ENCODE results near the gene MAP3K9.

MAP3K9 gene

DNA sequence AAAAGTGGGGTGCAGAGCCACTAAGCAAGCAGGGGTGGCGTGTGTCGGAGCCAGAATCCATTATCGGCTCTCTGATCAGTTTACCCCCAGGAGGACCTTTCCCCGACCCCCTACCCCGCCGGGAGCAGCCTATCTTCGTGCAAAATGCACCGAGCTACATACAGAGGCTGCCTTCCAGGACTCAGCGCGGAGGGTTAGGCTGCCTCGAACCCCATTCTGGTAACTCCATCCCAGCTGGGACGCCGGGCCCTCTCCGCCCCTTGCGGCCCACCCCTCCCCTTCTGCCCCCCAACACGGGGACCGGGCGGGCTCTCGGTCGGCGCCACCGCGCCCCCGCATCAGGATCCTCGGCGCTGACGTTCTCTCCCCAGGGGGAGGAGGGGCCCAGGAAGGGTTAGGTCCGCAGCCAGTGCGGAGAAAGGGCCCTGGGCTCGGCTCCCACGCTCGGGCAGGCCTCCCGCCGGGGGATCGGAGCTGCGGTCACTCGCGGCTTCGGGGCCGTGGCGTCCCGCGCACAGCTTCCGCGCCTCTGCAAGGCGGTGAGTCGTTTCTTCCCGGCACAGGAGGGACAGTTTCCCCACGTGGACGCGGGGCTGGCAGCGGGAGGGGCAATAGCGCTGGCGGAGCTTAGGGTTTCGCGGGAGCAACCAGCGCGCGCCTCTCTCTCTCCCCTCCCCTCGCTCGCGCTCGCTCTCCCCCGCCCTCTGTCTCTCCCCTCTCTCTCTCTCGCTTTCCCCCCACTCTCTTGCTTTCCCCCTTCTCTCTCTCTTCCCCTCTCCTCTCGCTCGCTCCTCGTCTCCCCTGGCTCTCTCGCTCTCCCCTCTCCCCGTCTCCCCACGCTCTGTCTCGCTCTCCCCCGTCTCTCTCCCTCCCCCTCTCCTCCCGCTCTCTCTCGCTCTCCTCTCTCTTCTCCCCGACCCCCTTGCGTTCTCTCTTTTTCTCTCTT, 12.5 kb upstream of the MAP3K9 start:
- peak; percentile 39 to 50 for DNase-seq (ENCODE audit: low read depth in 2 of 2)

- DNase-seq (ENCODE audit: low read depth in 2 of 2) = no peak
These were observed 7.2 kb upstream of the MAP3K9 start for GRCh38 chr14:70816525-70816924.

DNA sequence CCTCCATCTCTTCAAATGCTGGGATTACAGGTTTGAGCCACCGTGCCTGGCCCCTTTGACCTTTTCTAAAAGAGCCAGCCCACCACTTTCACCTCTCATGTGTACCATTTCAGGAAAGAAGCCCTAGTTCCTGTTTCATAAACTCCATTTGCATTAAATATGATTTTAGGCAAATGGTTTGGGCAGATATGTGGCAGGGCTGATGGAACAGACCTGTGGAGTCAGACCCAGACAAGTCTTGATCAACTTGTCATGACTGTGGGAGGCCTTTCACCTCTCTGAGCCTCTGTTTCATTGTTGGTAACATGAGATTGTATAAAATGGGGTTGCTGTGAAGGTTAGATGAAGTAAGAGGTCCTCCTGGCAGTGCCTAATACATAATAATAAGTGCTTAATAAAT, 5.2 kb upstream of the MAP3K9 start:
- DNase-seq (ENCODE audit: low read depth in 2 of 2) = no peak

GRCh38 chr14:70812124-70812818, 3.0 kb upstream of the MAP3K9 start:
- no peak for DNase-seq (ENCODE audit: low read depth in 2 of 2)

DNA sequence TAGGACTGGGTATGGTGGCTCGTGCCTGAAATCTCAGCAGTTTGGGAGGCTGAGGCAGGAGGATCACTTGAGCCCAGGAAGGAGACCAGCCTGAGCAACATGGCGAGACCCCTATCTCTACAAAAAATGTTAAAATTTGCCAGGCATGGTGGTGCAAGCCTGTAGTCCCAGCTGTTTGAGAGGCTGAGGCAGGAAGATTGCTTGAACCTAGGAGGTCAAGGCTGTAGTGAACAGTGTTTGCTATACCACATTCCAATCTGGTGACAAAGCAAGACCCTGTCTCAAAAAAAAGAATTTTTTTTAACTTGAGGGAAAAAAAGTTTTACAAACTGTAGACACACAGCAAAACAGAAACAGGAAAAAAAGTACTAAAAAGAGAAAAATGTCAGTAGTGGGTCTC, 2.3 kb upstream of the MAP3K9 start:
- no peak for DNase-seq (ENCODE audit: low read depth in 2 of 2)

- DNase-seq (ENCODE audit: low read depth in 2 of 2) = no peak
These were observed 1.7 kb upstream of the MAP3K9 start for GRCh38 chr14:70811050-70811449.

- no peak for DNase-seq (ENCODE audit: low read depth in 2 of 2)
These were observed 1.3 kb upstream of the MAP3K9 start for GRCh38 chr14:70810621-70811020.

- DNase-seq (ENCODE audit: low read depth in 2 of 2) = peak; percentile 12 to 27
These were observed 693 bp downstream of the MAP3K9 start for GRCh38 chr14:70808416-70809224.

- DNase-seq (ENCODE audit: low read depth in 2 of 2) = peak; percentile 23 to 41
These were observed 1.4 kb downstream of the MAP3K9 start for GRCh38 chr14:70807898-70808415.

- no peak for DNase-seq (ENCODE audit: low read depth in 2 of 2)
These were observed 4.7 kb downstream of the MAP3K9 start for GRCh38 chr14:70804556-70805162.

DNA sequence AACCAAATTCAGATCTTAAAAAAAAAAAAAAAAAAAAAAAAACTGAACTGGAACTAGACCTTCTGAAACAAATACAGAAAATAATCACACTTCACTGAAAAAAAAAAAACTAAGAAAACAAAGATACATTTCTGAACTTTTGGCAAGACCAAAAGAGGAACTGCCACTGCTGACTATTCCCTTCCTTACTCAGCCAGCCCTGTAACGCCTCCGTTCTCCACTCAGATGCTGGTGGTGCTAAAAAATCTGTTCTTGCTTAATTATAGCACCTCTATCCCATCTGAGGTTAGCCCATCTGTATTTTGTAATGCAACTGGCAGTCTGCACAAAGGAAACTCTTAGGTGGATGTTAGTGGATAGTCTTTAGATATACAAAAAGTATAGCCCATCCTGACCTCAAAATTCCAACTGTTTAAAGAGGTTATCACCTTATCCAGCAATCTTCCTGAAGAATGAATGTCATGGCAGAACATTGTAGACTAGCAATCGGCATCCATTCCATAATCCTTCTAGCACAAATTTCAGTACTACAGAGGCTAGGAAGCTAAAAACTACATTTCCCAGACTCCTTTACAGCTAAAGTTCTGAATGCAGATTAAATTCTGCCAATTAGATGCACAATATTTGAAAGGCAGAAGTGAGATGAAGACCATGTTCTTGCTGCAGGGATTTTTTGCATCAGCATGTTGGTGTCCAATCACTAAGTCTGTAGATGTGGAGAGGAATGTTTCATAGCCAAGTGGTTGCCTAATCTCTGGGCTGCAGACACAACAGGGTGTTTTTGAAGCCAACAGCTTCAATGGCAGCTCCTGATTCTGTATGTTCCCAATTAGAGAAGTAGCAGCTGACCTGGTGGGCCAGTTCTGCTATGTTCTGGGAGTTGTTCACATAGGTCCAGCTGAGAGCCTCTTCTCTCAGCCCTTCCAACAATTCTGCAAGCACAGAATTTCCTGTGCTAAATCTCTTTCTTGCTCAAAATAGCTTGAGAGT, 5.7 kb downstream of the MAP3K9 start:
- DNase-seq (ENCODE audit: low read depth in 2 of 2) = no peak

GRCh38 chr14:70802379-70802778, 6.9 kb downstream of the MAP3K9 start:
- no peak for DNase-seq (ENCODE audit: low read depth in 2 of 2)

DNA sequence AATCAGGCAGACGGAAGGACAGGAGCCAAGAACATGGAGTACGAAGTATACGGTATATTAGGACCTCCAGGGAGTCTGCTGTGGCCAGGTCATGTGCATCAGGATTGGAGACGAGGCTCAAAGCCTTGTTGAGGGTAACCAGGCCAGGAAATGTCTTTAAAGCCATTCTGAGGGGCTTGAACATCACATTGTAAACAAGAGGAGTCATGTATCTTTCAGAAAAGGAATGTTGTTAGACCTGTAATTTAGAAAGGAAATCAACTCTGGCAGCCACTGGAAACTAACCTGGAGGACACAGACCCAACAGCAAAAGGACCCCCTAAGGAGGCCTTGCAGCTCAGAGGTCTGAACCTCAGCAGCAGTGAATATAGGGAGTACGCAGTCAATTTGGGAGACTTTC, 7.5 kb downstream of the MAP3K9 start:
- DNase-seq (ENCODE audit: low read depth in 2 of 2) = no peak

- DNase-seq (ENCODE audit: low read depth in 2 of 2) = no peak
These were observed 12.8 kb downstream of the MAP3K9 start for GRCh38 chr14:70796551-70796950.

DNA sequence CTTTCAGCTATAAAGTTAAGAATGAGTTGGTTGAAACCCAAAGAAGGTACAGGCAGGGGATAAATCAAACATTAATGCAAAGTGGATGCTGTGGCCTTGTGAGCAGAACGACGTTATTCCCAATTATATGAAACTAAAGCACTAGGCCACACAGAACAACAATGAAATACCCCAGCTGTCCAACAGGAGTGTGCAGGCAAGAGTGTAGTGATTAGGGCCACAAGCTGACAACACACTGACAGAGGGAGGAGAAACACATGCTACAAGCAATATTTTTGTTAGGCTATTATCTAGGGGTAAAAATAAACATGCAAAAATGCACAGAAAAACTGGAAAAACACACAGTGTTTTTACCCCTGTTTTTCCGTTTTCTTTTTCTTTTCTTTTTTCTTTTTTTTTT, 15.0 kb downstream of the MAP3K9 start:
- no peak for DNase-seq (ENCODE audit: low read depth in 2 of 2)

DNA sequence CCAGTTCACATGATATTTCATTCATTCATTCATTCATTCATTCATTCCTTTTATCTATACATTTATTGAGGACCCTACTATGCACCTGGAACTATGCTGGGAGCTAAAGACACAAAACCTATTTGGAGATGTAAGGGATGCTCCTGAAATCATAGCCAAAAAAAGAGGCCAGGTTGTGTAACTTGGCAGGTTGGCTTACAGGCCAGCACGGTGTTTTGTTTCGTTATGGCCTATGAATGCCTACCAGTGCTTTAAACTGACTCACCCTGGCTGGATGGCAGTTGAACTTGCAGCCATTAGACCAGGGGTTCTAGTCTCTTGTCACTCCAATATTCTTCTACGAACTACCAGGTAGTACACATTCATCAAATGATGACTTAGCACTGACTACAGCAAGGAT, 15.7 kb downstream of the MAP3K9 start:
- no peak for DNase-seq (ENCODE audit: low read depth in 2 of 2)

DNA sequence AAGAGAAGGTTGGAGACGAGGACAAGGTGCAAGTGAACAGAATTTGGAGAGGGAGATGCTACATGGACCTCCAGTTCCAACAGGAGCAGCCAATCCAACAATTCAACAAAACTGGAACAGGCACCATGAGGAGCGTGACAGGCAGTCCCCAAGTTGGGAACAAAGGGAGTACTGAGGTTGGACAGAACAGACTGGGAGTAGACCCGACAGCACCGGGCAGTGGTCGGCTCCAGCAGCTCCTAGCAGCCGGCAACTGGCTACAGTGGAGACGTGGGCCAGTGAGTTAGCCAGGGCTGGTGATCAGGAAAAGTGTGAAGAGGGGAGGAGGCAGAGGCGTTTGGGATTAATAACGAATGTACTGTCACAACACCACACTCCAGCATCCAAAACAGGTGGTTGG, 16.4 kb downstream of the MAP3K9 start:
- DNase-seq (ENCODE audit: low read depth in 2 of 2) = no peak

GRCh38 chr14:70791971-70792370, 17.3 kb downstream of the MAP3K9 start:
- no peak for DNase-seq (ENCODE audit: low read depth in 2 of 2)

- no peak for DNase-seq (ENCODE audit: low read depth in 2 of 2)
These were observed 19.4 kb downstream of the MAP3K9 start for GRCh38 chr14:70789961-70790360.

DNA sequence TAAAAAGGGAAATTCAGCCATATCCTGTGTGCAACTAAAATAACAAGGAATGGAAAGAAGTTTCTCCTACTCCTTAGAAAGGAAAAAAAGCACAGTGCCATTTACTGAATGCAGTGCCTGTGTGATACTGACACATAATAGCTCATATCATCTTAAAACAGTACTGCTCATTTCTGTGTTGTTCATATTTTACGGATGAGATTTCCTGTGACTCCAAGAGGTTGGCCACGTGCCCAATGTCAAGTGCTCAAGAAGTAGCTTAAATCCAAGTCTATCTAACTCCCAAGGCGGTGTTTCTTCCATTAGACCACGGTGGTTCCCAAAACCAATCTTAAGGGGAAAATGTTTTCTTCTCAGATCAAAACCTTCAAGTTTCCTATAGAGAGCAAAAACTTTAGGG, 20.0 kb downstream of the MAP3K9 start:
- DNase-seq (ENCODE audit: low read depth in 2 of 2) = no peak

All from stimulated activated CD8-positive, alpha-beta memory T cell treated with anti-CD3 and anti-CD28 coated beads, Interleukin-15, amount 100 ng/mL, for 4 hours (primary cell).